B cell (primary cell): ENCODE data around the gene CRIP3.
"Not testable (repeated sequence)": the region's sequence is repeated elsewhere in the genome, so short reads cannot be mapped to it uniquely, and the experiment has no call there.

Source experiments
- EZH2 ChIP-seq: IDR thresholded peaks from 2 replicates; pipeline ENCODE4 v1.6.1; 2012; ENCODE audit warnings: borderline replicate concordance, low read depth, mild to moderate bottlenecking, moderate library complexity, low read length; ENCODE audit not compliant: insufficient read depth, poor library complexity, severe bottlenecking
- TF ChIP-seq, protein P1 (sequence below): fragments of 200-600 bp; IDR thresholded peaks from one replicate; pipeline ENCODE4 v1.8.0; 2022; ENCODE audit warnings: antibody characterized with exemption, mild to moderate bottlenecking

DNA sequence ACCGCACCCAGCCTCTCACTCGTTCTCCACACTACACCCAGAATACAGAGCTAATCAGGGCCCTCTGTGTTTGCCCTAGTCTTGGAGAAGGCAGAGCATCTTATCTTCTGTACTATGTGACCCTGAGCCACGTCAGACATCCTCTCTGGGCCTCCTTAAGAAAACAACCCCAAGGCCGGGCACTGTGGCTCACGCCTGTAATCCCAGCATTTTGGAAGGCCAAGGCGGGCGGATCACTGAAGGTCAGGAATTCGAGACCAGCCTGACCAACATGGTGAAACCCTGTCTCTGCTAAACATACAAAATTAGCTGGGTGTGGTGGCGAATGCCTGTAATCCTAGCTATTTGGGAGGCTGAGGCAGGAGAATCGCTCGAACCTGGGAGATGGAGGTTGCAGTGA lies 5.6 kb downstream of the CRIP3 start:
- TF ChIP-seq, protein P1, sequence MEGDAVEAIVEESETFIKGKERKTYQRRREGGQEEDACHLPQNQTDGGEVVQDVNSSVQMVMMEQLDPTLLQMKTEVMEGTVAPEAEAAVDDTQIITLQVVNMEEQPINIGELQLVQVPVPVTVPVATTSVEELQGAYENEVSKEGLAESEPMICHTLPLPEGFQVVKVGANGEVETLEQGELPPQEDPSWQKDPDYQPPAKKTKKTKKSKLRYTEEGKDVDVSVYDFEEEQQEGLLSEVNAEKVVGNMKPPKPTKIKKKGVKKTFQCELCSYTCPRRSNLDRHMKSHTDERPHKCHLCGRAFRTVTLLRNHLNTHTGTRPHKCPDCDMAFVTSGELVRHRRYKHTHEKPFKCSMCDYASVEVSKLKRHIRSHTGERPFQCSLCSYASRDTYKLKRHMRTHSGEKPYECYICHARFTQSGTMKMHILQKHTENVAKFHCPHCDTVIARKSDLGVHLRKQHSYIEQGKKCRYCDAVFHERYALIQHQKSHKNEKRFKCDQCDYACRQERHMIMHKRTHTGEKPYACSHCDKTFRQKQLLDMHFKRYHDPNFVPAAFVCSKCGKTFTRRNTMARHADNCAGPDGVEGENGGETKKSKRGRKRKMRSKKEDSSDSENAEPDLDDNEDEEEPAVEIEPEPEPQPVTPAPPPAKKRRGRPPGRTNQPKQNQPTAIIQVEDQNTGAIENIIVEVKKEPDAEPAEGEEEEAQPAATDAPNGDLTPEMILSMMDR, result not testable (repeated sequence)
- not testable (repeated sequence) for TF ChIP-seq EZH2
